ENCODE measurements around the gene ASB11.
"Not testable (repeated sequence)": the region's sequence is repeated elsewhere in the genome, so short reads cannot be mapped to it uniquely, and the experiment has no call there.

ASB11 gene

GRCh38 chrX:15301924-15302323, 13.5 kb downstream of the ASB11 start:
- DNase-seq = peak; percentile 72

- no peak for DNase-seq
Observed at GRCh38 chrX:15299941-15300851, 15.2 kb downstream of the ASB11 start.

- DNase-seq = no peak
Observed at GRCh38 chrX:15298780-15299179, 16.7 kb downstream of the ASB11 start.

- no peak for DNase-seq
Observed at GRCh38 chrX:15298201-15298600, 17.2 kb downstream of the ASB11 start.

GRCh38 chrX:15293451-15293850, 22.0 kb downstream of the ASB11 start:
- DNase-seq = no peak

- DNase-seq = no peak
Observed at GRCh38 chrX:15292861-15293260, 22.6 kb downstream of the ASB11 start.

- no peak for DNase-seq
Observed at GRCh38 chrX:15277604-15278003, 37.8 kb downstream of the ASB11 start.

GRCh38 chrX:15274946-15275345, 40.5 kb downstream of the ASB11 start:
- no peak for DNase-seq

- DNase-seq = not testable (repeated sequence)
Observed at GRCh38 chrX:15273275-15273674, 42.2 kb downstream of the ASB11 start.

- no peak for DNase-seq
Observed at GRCh38 chrX:15271757-15272156, 43.7 kb downstream of the ASB11 start.

GRCh38 chrX:15269618-15270521, 45.6 kb downstream of the ASB11 start, which contains the start of gene ASB9:
Gene ASB9, minus strand, starts transcription at chrX:15270083. Its CDS starts 209 bp downstream, at chrX:15269874.
- peak; percentile 17 for DNase-seq

- DNase-seq = no peak
Observed at GRCh38 chrX:15269120-15269519, 46.3 kb downstream of the ASB11 start.

GRCh38 chrX:15254852-15255251, 60.6 kb downstream of the ASB11 start:
- no peak for DNase-seq

- DNase-seq = no peak
Observed at GRCh38 chrX:15245896-15246295, 69.5 kb downstream of the ASB11 start.

- no peak for DNase-seq
Observed at GRCh38 chrX:15244421-15244820, 71.0 kb downstream of the ASB11 start.

- DNase-seq = peak; percentile 28
Observed at GRCh38 chrX:15242899-15243555, 72.4 kb downstream of the ASB11 start.

GRCh38 chrX:15241301-15241700, 74.1 kb downstream of the ASB11 start:
- no peak for DNase-seq

- no peak for DNase-seq
Observed at GRCh38 chrX:15240414-15240813, 75.0 kb downstream of the ASB11 start.

- no peak for DNase-seq
Observed at GRCh38 chrX:15236146-15236545, 79.3 kb downstream of the ASB11 start.

- no peak for DNase-seq
Observed at GRCh38 chrX:15235001-15235400, 80.4 kb downstream of the ASB11 start.

- DNase-seq = no peak
Observed at GRCh38 chrX:15233416-15234015, 81.9 kb downstream of the ASB11 start.
